Femur (tissue), 1 donor: Measurements from ENCODE around the gene MRPS11.
"Not testable (repeated sequence)": the region's sequence is repeated elsewhere in the genome, so short reads cannot be mapped to it uniquely, and the experiment has no call there.

Source experiments
- DNase-seq: peaks from one replicate; pipeline ENCODE4 v3.0.0-alpha.2; 2017

Gene MRPS11

DNA sequence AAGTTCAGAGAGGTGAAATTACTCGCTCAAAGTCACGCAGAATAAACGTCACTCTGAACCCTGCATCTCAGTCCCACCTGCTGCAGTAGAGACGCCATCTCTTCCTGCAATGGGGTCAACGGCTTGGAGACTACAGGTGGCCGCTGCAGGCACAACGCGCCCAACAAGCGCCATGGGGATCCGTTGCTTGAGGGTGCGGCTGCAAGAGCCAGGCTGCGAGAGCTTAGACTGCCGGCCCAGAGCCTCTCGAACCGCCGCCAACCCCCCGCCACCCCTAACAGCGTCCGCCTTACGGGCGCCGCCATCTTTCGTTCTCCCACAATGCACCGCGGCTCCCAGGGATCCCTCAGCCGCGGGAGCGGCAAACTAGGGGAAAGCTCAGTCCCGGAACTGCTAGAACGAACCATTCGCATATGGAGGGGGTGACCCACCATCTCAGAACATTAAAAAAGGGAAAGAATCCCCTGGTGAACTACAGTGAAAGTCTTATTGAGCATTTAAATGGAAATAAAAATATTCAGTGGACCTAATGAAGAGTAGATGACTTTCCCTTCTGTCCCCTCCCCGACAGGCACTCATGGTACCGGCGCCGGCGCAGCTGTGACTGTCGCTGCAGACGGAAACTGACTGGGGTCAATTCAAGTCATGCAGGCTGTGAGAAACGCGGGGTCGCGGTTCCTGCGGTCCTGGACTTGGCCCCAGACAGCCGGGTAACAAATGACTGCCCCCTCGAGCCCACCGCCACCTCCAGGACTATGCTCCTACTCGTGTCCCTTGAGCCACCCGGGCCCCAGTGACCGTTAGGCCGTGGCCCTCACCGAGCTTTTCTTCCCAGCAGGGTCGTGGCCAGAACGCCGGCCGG is at the start of gene MRPS11, which contains the start of gene MRPL46:
Gene MRPS11 (plus strand): TSS at position 636 of the 862 bp plus-strand sequence. CDS start 10 bp downstream, at position 646.
Gene MRPL46 (minus strand): TSS at position 316 of the 862 bp plus-strand sequence. CDS start 11 bp downstream, at position 305.
- peak; percentile 92 for DNase-seq

DNA sequence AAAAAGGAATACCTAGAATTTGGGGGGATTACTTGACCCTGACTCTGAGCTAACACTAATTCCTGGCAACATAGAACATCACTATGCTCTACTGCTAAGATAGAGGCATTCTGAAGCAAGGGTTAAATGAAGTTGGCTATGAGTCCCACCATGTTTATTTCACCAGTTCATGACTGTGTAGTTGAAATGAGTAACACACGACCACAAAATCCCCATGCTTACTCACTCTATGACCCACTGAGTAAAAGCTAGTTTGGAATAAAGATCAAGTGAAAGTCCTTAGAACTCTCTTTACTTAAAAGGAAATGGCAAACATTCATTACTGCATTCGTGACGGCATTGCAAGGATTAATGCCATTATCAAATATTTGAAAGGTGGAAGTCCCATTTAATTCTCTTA is 47.7 kb upstream of the MRPS11 start:
- no peak for DNase-seq

DNA sequence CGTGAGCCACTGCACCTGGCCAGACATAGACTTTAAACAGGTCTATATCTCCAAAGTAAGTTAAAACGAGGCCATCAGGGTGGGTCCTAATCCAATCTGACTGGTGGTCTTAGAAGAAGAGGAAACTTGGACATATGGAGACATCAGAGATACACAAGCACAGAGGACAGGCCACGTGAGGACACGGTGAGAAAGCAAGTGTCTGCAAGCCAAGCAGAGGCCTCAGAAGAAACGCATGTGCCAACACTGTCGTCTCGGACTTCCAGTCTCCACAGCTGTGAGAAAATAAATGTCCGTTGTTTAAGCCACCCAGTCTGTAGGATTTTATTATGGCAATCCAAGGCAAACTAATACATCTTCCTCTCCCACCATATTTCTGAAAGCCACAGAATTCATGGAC is 44.2 kb upstream of the MRPS11 start:
- no peak for DNase-seq

DNA sequence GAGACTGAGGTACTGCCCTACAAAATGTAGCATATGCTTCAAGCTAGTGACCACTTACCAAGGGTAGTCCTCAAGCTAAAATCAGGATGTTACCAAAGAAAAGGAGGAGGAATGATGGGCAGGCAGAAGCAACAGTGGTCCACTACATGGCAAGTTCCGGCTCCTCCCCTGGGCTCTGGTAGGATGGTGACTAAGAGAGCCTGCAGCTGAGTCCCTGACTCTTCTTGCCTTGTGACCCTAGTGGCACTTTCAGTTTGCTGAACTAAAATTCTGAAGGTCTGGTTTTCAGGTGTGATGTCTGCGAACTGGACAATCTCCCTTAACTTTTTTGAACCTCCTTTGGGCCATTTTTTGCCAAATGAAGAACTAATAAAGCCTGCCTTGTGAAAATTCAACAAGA is 41.2 kb upstream of the MRPS11 start:
- no peak for DNase-seq

DNA sequence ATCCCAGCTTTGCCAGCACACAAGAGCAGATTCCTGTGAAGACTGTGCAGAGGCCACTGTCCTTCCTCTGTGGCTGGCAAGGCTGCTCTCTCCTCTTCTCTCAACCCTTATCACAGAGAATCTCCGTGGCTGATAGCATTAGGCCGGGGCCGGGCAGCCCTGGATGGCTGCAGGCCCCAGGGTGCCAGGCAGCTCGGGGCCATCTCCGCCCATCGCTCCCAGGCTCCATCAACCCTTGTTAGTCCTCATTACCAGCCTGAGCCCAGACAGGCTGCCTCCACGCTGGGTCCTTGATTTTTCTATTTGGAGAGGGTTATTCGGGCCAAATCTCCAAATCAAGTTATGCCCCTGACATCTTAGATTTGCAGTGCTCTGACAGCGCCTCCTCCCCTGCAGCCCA is 39.5 kb upstream of the MRPS11 start:
- no peak for DNase-seq

DNA sequence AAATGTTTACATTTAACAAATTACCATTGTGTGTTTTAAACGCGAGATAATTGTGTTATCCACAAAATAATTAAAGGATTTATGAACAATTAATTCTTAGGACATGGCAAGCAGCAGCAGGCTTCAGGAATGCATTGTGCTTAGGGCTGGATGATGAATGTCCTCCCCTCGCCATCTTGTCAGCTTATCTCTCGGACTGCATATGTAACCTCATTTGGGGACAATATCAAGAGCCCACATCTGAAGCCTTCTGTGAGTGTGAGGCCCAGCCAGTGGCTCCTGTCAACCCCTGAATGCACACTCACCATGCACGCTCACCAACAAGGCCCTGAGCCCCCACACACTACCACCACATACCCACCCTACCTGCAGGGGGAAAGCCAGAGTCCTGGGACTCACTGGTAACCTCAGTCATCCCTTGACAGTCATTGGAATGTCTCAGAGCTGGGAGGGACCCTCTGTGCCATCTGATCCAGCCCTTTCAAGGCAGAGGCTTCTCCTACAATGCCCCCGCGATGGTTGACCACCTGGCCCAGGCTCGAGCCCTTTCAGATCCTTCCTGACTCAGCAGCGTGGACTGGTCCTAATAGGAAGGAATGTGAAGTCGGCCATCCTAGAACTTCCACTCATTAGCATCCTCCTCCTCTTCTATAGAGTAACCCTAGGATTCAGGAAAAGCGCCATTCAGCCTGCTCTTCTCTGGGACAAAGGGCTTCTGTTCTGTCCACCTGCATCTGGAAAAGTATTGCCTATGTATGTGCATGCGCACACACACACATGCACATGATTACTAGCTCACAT is 38.5 kb upstream of the MRPS11 start:
- DNase-seq = no peak

DNA sequence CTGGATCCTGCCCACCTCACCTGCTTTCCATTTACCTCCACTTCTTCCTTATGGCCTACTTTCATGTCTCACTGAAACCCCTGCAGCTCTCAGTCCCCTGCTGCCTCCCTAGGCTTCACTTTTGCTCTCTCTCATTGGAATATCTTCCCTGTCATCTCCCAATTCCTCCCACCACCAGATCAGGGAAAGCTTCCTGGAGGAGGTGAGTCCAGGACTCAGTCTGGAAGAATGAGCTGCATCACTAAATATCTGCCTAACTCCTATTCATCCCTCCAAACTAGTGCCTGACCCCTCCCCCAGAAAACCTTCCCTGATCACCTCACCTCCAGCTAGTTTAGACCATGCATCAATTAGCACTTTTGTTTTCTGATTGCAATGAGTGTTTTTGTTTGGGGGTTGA is 37.5 kb upstream of the MRPS11 start:
- no peak for DNase-seq

DNA sequence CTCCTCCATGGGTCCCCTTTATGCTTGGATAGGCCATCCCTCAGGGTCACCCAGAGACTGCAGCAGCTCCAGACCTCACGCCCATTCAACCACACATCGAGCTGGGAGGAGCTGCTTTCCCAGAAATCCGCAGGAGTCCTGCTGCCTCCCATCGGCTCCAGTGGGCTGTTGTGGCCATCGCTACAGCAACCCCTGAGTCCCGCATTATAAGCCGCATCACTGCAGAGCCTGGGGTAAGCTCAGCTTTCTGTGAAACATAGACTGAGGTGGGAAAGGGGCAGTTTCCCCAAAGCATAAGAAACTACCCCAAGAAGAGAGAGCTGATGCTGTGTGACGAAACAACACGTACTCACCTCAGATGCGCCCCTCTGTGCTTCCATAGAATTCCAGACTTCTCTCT is 36.1 kb upstream of the MRPS11 start:
- no peak for DNase-seq

DNA sequence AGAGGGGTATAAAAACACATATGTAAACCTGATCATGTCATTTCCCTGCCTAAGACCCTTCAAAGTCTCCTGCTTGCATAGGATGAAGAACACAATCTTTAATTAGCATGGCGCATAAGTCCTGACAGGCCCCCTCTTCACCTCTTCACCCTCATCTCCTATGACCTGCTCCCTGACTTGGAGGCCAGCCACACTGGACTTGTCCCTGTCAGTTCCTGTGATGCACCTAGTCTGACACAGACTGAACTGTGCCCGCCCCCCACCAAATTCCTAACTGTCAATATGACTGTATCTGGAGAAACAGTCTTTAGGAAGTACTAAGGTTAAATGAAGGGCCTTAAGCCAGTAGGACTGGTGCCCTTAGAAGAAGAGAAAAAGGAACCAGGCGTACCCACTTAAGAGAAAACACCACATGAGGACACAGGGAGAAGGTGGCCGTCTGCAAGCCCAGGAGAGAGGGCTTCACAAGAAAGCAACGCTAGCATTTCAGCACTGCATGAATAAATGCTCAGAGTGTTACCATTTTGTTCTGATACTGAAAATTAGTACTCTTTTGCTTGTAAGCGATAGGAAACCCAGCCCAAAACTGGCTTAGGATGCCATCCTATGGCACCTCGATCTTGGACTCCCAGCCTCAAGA is 34.3 kb upstream of the MRPS11 start:
- no peak for DNase-seq

DNA sequence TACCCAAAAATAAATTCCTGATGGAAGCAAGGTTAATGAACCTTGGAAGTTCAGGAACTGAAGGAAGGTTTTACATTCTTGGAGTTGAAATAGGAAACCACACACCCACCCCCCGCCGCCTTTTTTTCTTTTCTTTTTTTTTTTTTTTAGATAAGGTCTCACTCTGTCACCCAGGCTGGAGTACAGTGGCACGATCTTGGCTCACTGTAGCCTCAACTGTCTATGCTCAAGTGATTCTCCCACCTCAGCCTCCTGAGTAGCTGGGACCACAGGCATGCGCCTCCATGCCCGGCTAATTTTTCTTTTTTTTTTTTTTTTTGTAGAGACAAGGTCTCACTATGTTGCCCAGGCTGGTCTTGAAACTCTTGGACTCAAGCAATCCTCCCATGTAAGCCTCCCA is 33.4 kb upstream of the MRPS11 start:
- DNase-seq = not testable (repeated sequence)

DNA sequence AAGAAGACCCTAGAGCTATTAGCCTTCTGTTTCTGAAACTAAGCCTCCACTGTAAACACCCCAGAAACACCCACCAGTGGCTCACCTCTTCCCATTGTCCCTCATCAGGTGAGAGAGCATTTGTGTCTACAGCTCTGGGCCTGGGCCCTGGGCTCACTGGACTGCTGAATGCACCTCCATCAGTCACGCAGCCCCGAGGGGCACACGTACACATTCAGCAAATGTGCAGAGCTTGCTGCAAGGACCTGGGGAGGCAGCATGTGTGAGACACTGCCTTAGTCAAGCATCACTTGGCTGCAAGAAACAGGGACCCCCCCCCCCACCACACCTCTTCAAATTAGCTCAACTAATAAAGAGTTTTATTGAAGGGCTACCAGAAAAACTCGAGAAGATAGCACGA is 29.3 kb upstream of the MRPS11 start:
- DNase-seq = no peak

DNA sequence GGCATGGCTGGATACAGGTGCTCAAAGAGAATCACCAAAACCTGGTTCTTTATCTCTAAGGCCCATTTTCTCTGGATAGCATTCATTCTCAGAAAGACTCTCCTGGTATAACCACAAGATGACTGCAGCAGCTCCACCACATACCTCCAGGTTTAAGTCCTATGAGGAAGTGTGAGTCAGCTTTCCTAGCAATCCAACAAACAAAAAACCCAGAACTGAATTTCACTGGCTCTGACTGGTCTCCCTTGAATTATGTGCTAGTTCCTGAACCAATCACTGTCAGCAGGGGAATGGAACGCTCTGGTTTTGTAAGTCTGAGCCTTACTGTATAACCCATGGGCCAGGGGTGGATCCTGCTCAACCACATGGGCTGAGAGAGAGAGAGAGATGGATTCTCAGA is 27.5 kb upstream of the MRPS11 start:
- no peak for DNase-seq

DNA sequence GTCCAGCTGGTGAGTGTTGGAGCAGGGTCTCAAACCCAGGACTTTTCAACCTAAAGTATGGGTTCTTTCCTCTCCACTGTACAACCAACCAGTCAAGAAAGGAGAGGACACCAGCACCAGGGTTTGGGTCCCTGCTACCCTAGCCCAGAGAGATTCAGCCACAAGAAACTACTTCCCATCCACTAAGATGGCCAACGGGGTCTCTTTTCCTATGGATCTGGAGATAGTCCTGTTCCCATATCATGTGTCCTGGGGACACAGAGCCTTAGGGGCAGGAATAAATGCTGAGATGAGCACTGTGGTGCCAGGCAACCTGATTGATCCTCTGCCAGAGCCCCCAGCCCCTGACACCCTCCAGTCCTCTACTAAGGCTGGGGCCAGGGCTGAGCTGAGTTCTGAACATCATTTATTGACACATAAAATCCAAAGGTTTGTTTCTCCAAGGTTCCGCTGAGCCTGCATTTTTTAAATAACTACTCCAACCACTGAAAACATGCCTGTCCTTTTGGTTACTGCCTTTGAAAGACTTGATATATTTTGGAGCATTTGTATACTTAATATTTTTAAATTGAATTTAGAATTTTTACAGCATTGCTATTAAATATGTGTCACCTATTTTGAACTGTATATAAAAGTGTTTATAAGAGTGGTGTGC is 26.3 kb upstream of the MRPS11 start:
- no peak for DNase-seq

DNA sequence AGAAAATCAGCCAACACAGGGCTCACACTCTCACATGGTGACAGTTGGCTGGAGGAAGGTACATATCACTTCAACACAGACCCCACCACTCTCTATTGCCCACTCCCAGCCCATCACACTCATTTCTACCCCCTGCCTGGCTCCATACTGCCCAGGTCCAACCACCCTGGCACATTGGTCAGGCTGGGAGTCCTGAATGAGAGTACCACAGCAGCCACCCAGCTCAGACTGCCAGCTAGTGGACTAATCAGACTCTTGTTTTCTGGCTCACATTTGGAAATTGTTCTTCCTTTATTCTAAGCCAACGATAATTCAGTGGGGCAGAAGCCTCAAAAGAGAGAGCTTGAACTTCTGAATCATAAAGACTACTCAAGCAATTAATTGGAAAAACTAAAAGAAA is 20.3 kb upstream of the MRPS11 start:
- no peak for DNase-seq

DNA sequence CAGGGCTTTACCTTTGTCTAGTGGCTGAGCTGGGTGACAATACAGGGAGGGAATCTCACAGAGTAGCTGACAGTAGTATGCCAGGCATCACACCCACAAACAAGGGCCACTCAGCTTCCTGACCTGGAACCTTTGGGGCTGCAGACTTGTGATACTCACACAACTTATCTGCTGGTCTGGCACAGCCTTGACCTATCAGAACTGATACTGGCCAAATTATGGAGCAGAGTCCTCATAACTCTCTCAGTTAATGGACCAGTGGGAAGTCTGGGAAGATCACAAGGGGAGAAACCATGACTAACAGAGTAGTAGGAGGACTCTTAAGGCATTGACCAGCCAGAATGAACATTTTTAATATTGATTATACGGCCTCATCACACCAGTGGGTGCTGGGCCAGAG is 19.8 kb upstream of the MRPS11 start:
- DNase-seq = no peak

DNA sequence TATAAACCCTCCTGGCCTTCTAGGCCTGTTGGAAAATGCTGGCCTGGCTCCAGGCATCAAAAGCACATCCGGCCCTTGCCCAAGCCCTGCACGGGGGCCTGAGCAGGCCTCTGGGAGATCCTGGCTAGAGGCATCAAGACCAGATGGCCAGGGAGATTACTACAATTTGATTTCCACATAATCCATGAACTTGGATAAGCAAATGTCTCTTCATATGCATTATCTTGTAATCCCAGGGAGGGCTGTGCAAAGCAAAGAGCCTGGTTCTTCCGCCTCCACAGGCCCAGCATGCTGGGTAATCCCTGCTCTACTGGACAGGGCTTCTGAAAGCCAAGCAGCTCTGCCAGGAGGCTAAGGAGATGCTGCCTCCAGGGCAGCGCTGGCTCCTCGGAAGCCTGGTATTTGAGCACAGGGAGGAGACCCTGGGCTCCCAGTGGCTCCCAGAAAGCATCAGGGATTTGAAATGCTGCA is 18.5 kb upstream of the MRPS11 start:
- DNase-seq = no peak

DNA sequence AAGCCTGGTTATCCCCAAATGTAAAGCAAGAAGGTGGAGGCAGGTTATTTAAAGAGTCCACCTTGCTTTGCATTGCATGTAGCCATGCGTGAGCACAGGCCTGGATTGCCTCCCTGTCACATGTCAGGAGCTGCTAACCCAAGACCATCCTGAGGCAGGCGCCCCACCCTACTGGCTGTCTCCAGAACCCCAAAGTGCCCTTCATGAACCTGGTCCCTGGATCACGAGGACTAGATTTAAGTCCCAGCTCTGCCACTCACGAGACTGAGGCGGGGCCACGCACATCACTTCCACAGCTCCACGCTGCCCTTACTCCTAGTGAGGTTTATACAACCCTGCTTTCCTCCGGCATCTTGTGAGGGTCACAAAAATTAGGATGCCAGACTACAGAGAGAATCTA is 17.9 kb upstream of the MRPS11 start:
- no peak for DNase-seq

DNA sequence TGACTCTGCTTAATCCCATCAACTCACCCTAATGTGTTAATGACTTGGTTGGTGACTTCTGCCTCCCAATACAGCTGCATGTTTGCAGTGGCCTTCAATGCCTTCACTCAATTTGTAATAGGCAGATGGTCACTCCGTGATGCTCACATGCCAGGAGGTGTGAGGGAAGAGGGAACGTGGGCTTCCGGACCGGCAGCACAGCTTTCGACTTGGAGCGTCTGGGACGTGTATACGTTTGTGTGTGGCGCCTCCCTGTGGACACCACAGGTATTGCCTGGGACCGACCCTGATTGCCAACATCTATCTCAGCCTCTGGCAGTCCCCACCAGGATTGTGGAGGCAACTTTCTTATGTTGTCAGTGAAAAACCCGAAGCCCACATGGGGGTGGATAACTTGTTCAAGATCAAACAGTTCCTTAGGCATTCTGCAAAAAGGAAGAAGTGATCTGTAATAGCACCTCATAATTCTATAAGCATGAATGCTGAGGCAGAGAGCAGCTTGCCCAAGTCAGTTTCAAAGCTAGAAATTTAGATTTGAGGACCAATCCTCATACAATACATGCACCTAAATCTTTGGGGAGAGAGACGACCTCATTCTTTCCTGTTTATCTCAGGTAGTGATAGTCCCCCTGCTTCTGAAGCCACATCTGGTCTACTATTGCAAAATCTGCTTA is 17.2 kb upstream of the MRPS11 start:
- DNase-seq = peak; percentile 71

DNA sequence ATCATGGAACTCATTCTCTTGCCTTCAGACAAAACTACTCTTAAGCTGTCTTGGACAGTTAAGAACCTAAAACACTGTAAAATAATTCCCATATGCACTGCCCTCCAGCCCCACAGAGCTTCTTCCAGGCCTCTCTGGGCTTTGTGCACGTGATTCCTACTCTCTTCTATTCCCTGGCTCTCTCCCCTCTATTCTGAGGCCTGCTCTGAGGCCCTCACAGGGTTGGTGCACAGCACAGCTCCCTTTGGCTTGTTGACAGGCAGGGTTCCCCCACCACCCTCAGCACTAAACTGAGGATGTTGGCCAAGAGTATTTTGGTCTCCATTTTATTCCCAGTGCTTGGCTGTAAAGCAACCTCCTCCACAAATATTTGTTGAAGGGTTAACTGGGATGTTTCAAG is 13.9 kb upstream of the MRPS11 start:
- DNase-seq = no peak

DNA sequence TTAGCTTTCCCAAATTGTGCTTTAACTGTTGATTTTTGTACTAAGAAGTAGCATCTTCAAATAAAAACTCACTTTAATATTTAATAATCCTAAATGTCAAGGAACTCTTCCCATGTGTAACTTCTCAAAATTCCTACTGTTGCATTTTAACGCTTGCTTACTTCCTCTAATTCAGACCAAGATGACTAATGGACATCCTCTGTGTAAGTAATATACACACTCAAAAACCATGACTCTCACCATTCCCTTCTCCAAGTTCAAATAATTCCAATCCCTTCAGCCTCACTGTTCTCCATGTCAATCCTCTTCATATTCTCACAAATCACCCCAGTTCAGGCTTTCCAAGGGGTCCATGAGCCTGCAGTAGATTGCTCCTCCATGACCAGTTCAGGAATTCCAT is 13.3 kb upstream of the MRPS11 start:
- no peak for DNase-seq

DNA sequence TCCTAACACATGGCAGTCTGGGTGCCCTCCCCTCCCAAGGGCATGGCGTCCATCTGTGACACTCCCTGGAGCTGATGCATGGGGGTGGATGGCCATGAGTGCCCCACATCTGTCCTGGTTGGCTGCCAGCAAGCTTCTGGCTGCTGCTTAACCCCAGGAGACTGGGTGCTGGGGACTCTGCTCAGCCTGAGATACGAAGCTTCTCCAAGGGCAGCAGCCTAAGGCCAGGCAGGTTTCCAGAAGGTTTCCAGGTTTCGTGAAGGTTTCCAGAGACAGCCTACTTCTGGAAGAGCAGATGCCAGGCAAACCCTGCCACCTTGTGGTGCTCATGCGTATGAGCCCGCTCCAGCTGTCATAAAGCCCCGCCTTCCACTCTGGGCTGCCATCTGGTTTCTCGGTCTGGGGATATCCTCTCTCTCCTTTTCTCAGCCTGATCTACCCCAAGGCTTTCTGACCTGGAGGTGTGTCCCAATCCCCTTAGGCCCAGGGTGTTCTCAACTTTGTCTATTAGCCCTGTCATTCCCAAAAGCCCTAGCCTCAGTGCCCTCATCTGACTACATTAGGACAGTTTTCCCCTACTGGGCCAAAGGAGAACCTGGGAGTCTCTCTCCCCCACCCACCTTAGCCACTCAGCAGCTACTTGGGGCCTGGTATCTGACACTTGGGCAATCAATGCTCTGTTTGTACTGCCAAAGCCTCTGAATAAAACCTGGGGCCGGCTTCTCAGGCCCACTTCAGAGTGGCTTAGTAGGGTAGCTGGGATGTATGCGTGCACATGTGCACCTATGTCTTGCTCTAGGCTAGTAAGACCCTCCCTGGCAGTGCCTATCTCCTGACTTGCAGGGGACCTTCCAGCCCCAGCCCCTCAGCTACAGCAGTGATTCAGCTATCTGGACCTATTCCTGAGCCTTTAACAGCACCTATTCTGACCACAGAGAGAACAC is 12.4 kb upstream of the MRPS11 start:
- peak; percentile 63 for DNase-seq
